Gastroesophageal sphincter (tissue), 3 donors: ENCODE measurements around the gene TSTD2.

Experiments
- EP300 ChIP-seq: sonication (generic); formaldehyde crosslinking; IDR thresholded peaks from one replicate; pipeline ENCODE4 v1.6.1; 2017; ENCODE audit warnings: antibody characterized with exemption, mild to moderate bottlenecking
- POLR2A ChIP-seq, 2 donors: fragments of 450-650 bp; IDR thresholded peaks; one replicate each; pipeline ENCODE4 v1.6.1; 2017; ENCODE audit warnings: antibody characterized with exemption in 2 of 2, mild to moderate bottlenecking in 2 of 2, moderate library complexity in 1 of 2
- POLR2AphosphoS5 ChIP-seq: sonication (generic); formaldehyde crosslinking; IDR thresholded peaks from one replicate; pipeline ENCODE4 v1.6.1; 2017; ENCODE audit warnings: antibody characterized with exemption
- TF ChIP-seq, protein P1 (sequence below), 4 experiments: fragments of 200-600 bp in 2 of 4; fragments of 450-650 bp in 2 of 4; sonication (generic) in 1 of 4; IDR thresholded peaks; one replicate each; pipeline ENCODE4 v1.5.1; 2017 to 2019; ENCODE audit warnings: antibody characterized with exemption in 4 of 4, mild to moderate bottlenecking in 2 of 4, moderate library complexity in 2 of 4

DNA sequence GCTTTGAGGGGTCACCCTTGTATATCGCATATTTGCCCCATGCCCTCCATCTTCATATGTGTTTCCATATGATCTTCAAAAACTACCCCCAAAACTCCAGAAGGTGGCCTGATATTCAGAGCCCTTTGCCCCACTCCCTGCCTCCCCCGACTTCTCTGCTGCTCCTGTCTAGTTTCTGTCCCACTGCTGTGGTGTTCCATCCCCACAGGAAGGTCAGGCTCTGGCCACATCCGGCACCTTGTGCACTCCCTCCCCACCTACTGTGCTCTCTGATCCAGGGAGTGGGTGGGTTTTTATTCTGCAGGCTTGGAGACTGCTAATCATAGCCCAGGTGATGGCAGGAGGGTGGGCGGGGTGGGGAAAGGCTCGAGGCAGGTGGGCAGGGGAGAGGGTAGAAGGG is 79.3 kb downstream of the TSTD2 start:
- TF ChIP-seq, protein P1, sequence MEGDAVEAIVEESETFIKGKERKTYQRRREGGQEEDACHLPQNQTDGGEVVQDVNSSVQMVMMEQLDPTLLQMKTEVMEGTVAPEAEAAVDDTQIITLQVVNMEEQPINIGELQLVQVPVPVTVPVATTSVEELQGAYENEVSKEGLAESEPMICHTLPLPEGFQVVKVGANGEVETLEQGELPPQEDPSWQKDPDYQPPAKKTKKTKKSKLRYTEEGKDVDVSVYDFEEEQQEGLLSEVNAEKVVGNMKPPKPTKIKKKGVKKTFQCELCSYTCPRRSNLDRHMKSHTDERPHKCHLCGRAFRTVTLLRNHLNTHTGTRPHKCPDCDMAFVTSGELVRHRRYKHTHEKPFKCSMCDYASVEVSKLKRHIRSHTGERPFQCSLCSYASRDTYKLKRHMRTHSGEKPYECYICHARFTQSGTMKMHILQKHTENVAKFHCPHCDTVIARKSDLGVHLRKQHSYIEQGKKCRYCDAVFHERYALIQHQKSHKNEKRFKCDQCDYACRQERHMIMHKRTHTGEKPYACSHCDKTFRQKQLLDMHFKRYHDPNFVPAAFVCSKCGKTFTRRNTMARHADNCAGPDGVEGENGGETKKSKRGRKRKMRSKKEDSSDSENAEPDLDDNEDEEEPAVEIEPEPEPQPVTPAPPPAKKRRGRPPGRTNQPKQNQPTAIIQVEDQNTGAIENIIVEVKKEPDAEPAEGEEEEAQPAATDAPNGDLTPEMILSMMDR (IDR thresholded peaks at IDR 0.05), result no peak
- TF ChIP-seq POLR2A (IDR thresholded peaks at IDR 0.05) (no peak), EP300 (no peak), POLR2AphosphoS5 (no peak)
